IPS DF 6.9 (cell line): ENCODE measurements around the gene EPS8L1.
"Not testable (repeated sequence)": the region's sequence is repeated elsewhere in the genome, so short reads cannot be mapped to it uniquely, and the experiment has no call there.

Source experiments
- DNase-seq: peaks from one replicate; pipeline ENCODE4 v3.0.0-alpha.2; 2013; ENCODE audit warnings: low read depth, low spot score
- H3K27ac ChIP-seq: one replicate; pipeline ENCODE4 v1.5.1; 2013; ENCODE audit warnings: low read length, control low read depth
- H3K27me3 ChIP-seq: 2 replicates; pipeline ENCODE4 v1.6.1; 2013; ENCODE audit warnings: mild to moderate bottlenecking, low read length; ENCODE audit not compliant: control insufficient read depth, insufficient read depth
- H3K36me3 ChIP-seq: 2 replicates; pipeline ENCODE4 v1.6.1; 2013; ENCODE audit warnings: low read length; ENCODE audit not compliant: control insufficient read depth, insufficient read depth
- H3K4me1 ChIP-seq: 2 replicates; pipeline ENCODE4 v1.6.1; 2013; ENCODE audit warnings: low read length; ENCODE audit not compliant: control insufficient read depth, insufficient read depth
- H3K4me3 ChIP-seq: 2 replicates; pipeline ENCODE4 v1.5.1; 2013; ENCODE audit warnings: mild to moderate bottlenecking, low read length
- H3K9me3 ChIP-seq: 2 replicates; pipeline ENCODE4 v1.6.1; 2013; ENCODE audit warnings: low read length, inconsistent platforms; ENCODE audit not compliant: control insufficient read depth, insufficient read depth
- WGBS: extraction: QIAGEN DNeasy Blood & Tissue Kit; methylation state at CpG from one replicate; pipeline ENCODE4 v1.1.7; 2013; ENCODE audit warnings: mixed read lengths, missing lambda C conversion rate; ENCODE audit not compliant: insufficient read length, insufficient coverage; 5-methylcytosine and 5-hydroxymethylcytosine counted together

EPS8L1 gene

GRCh38 chr19:55040654-55041053 is 35.0 kb upstream of the EPS8L1 start:
- not testable (repeated sequence) for H3K4me1 ChIP-seq, H3K36me3 ChIP-seq, H3K27ac ChIP-seq, H3K9me3 ChIP-seq, DNase-seq, H3K27me3 ChIP-seq, H3K4me3 ChIP-seq
- no CpG with 5 or more reads among the region's 12 CpGs for WGBS

- Histone ChIP-seq H3K27ac (no peak overlapping the region), H3K4me3 (no peak overlapping the region), H3K4me1 (no peaks in the 10 kb centered on the region), H3K9me3 (no peaks in the 10 kb centered on the region), H3K27me3 (no peaks in the 10 kb centered on the region), H3K36me3 (peaks cover 7% of the 10 kb centered on the region)
- no CpG with 5 or more reads among the region's 10 CpGs for WGBS
- DNase-seq = no peak
Measured at GRCh38 chr19:55041244-55041626, 34.4 kb upstream of the EPS8L1 start.

- no peaks in the 10 kb centered on the region for H3K9me3 ChIP-seq
- WGBS = no CpG with 5 or more reads among the region's 30 CpGs
- peaks cover 10% of the 10 kb centered on the region for H3K36me3 ChIP-seq
- no peaks in the 10 kb centered on the region for H3K4me1 ChIP-seq
- no peak overlapping the region for H3K4me3 ChIP-seq
- H3K27me3 ChIP-seq = no peaks in the 10 kb centered on the region
- H3K27ac ChIP-seq = no peak overlapping the region
- no peak for DNase-seq
Measured at GRCh38 chr19:55041627-55042343, 33.9 kb upstream of the EPS8L1 start.

- H3K36me3 ChIP-seq = peaks cover 15% of the 10 kb centered on the region
- DNase-seq = no peak
- WGBS = no CpG with 5 or more reads among the region's 9 CpGs
- no peaks in the 10 kb centered on the region for H3K9me3 ChIP-seq
- no peaks in the 10 kb centered on the region for H3K27me3 ChIP-seq
- H3K4me1 ChIP-seq = no peaks in the 10 kb centered on the region
- no peak overlapping the region for H3K27ac ChIP-seq
- H3K4me3 ChIP-seq = no peak overlapping the region
Measured at GRCh38 chr19:55042344-55042678, 33.4 kb upstream of the EPS8L1 start.

- H3K4me3 ChIP-seq = no peak overlapping the region
- DNase-seq = no peak
- WGBS = no CpG with 5 or more reads among the region's 11 CpGs
- no peaks in the 10 kb centered on the region for H3K27me3 ChIP-seq
- no peaks in the 10 kb centered on the region for H3K9me3 ChIP-seq
- peaks cover 19% of the 10 kb centered on the region for H3K36me3 ChIP-seq
- no peaks in the 10 kb centered on the region for H3K4me1 ChIP-seq
- no peak overlapping the region for H3K27ac ChIP-seq
Measured at GRCh38 chr19:55042688-55043087, 33.0 kb upstream of the EPS8L1 start.

GRCh38 chr19:55044286-55044685 is 31.4 kb upstream of the EPS8L1 start:
- Histone ChIP-seq H3K9me3 (no peaks in the 10 kb centered on the region), H3K27ac (no peak overlapping the region), H3K4me1 (no peaks in the 10 kb centered on the region), H3K4me3 (no peak overlapping the region), H3K36me3 (peaks cover 30% of the 10 kb centered on the region), H3K27me3 (no peaks in the 10 kb centered on the region)
- DNase-seq = no peak
- no CpG with 5 or more reads among the region's 5 CpGs for WGBS

GRCh38 chr19:55044771-55045716 is 30.6 kb upstream of the EPS8L1 start:
- DNase-seq = no peak
- Histone ChIP-seq H3K4me1 (no peaks in the 10 kb centered on the region), H3K9me3 (no peaks in the 10 kb centered on the region), H3K36me3 (peaks cover 30% of the 10 kb centered on the region), H3K27ac (no peak overlapping the region), H3K27me3 (no peaks in the 10 kb centered on the region), H3K4me3 (no peak overlapping the region)
- WGBS = no CpG with 5 or more reads among the region's 30 CpGs

- Histone ChIP-seq H3K27me3 (no peaks in the 10 kb centered on the region), H3K9me3 (no peaks in the 10 kb centered on the region), H3K27ac (no peak overlapping the region), H3K4me1 (no peaks in the 10 kb centered on the region), H3K36me3 (peaks cover 30% of the 10 kb centered on the region), H3K4me3 (no peak overlapping the region)
- no CpG with 5 or more reads among the region's 17 CpGs for WGBS
- no peak for DNase-seq
Measured at GRCh38 chr19:55046975-55047622, 28.6 kb upstream of the EPS8L1 start.

- peaks cover 30% of the 10 kb centered on the region for H3K36me3 ChIP-seq
- H3K4me3 ChIP-seq = no peak overlapping the region
- no CpG with 5 or more reads among the region's 12 CpGs for WGBS
Measured at GRCh38 chr19:55047951-55048350, 27.7 kb upstream of the EPS8L1 start.

GRCh38 chr19:55048446-55048845 is 27.2 kb upstream of the EPS8L1 start:
- Histone ChIP-seq H3K36me3 (peaks cover 30% of the 10 kb centered on the region), H3K4me3 (no peak overlapping the region), H3K4me1 (no peaks in the 10 kb centered on the region), H3K27me3 (no peaks in the 10 kb centered on the region), H3K27ac (no peak overlapping the region), H3K9me3 (no peaks in the 10 kb centered on the region)
- WGBS = no CpG with 5 or more reads among the region's 15 CpGs
- DNase-seq = no peak

More at GRCh38 chr19:55047951-55048350, 27.7 kb upstream of the EPS8L1 start:
- H3K9me3 ChIP-seq = no peaks in the 10 kb centered on the region
- no peaks in the 10 kb centered on the region for H3K4me1 ChIP-seq
- DNase-seq = no peak
- H3K27me3 ChIP-seq = no peaks in the 10 kb centered on the region
- H3K27ac ChIP-seq = no peak overlapping the region
